GM12873 (cell line): ENCODE data around the gene COPZ2.

Source experiments
- TF ChIP-seq, protein P1 (sequence below): IDR thresholded peaks from 2 replicates; pipeline ENCODE4 v1.5.1; 2012; ENCODE audit warnings: low read depth, mild to moderate bottlenecking, moderate library complexity, low read length, control low read depth; ENCODE audit not compliant: insufficient read depth; ENCODE audit errors: missing control alignments

COPZ2 gene

GRCh38 chr17:48036693-48037035 is 933 bp downstream of the COPZ2 start:
- TF ChIP-seq, protein P1, sequence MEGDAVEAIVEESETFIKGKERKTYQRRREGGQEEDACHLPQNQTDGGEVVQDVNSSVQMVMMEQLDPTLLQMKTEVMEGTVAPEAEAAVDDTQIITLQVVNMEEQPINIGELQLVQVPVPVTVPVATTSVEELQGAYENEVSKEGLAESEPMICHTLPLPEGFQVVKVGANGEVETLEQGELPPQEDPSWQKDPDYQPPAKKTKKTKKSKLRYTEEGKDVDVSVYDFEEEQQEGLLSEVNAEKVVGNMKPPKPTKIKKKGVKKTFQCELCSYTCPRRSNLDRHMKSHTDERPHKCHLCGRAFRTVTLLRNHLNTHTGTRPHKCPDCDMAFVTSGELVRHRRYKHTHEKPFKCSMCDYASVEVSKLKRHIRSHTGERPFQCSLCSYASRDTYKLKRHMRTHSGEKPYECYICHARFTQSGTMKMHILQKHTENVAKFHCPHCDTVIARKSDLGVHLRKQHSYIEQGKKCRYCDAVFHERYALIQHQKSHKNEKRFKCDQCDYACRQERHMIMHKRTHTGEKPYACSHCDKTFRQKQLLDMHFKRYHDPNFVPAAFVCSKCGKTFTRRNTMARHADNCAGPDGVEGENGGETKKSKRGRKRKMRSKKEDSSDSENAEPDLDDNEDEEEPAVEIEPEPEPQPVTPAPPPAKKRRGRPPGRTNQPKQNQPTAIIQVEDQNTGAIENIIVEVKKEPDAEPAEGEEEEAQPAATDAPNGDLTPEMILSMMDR: no peak

DNA sequence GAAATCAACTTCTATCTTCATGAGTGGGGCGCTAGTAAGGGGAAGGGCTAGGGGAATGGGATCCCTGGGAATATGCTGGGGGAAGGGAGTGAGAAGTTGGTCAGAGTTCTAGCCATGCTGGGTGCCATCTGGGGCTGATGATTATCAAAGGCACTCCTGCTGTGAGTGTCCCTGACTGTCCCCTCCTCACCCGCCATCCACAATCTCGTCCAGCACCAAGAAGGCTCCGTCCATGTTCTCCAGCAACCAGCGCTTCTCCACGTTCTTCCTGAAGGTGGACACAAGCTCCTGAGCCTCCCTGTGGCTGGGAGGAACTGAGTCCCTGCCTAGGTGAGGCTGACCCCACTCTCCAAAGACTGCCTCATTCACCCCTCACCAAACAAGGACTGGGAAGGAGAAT is 5.6 kb downstream of the COPZ2 start:
- TF ChIP-seq, protein P1: no peak

DNA sequence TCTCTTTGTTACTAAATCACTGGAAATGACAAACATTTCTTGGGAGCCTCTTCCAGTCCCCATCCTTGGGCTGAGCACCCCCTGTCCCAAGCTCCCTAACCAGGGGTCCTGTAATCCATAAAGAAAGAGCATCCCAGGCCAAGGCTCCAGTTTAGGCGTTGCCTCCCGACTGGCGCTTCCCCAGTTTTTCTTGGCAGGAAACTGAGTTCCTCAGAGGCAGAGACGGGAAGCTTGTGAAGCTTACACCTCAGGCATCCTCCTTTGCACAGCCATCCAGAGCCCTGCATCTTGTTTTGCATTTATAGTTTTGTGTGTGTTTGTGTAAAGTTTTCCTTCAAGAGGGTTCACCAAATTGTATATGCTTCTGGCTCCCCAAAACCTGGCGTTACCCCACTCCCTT is 7.1 kb downstream of the COPZ2 start:
- TF ChIP-seq, protein P1: no peak

- TF ChIP-seq, protein P1: no peak
Measured at GRCh38 chr17:48028736-48029135, 8.9 kb downstream of the COPZ2 start.

GRCh38 chr17:48027322-48027981 is 10.1 kb downstream of the COPZ2 start:
- TF ChIP-seq, protein P1: no peak

- TF ChIP-seq, protein P1: peak; percentile 95
Measured at GRCh38 chr17:48026502-48027321, 10.9 kb downstream of the COPZ2 start.

- TF ChIP-seq, protein P1: no peak
Measured at GRCh38 chr17:48025904-48026501, 11.6 kb downstream of the COPZ2 start.
